ENCODE data around the gene APOBEC4.

APOBEC4 gene

DNA sequence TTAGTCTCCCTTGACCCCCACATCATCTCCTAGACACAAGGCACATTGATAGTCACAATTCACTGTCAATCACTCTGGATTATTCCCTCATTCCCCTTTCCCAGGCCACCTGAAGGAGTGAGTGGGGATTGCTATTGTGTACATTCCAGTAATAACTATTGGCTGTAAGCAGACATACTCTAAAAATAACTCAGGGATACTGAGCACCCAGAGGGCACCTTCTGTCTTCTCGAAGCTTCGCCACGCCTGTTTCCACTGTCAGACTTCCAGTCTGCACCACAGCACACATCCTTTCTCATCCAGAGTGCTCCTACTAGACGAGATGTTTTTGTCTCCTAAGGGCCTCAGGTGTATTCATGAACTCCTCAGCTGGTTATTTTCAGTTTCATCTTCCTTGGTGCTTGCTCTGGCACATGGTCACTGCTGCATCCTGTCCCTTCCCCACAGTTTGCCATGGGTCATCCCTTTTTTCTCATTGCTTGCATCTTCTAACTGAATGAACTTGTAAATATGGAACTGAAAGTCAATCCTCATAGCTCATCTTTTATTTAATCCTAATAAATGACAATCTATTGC lies 848 bp upstream of the APOBEC4 start:
- TF ChIP-seq SPI1 (IDR thresholded peaks at IDR 0.05; ENCODE audit: borderline replicate concordance, low read depth) (no peak), POLR2AphosphoS5 (IDR thresholded peaks at IDR 0.05; ENCODE audit: low read depth) (no peak), GABPA (IDR thresholded peaks at IDR 0.05; ENCODE audit: low read depth) (no peak)
- TF ChIP-seq, protein P1, sequence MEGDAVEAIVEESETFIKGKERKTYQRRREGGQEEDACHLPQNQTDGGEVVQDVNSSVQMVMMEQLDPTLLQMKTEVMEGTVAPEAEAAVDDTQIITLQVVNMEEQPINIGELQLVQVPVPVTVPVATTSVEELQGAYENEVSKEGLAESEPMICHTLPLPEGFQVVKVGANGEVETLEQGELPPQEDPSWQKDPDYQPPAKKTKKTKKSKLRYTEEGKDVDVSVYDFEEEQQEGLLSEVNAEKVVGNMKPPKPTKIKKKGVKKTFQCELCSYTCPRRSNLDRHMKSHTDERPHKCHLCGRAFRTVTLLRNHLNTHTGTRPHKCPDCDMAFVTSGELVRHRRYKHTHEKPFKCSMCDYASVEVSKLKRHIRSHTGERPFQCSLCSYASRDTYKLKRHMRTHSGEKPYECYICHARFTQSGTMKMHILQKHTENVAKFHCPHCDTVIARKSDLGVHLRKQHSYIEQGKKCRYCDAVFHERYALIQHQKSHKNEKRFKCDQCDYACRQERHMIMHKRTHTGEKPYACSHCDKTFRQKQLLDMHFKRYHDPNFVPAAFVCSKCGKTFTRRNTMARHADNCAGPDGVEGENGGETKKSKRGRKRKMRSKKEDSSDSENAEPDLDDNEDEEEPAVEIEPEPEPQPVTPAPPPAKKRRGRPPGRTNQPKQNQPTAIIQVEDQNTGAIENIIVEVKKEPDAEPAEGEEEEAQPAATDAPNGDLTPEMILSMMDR (IDR thresholded peaks at IDR 0.05; ENCODE audit: insufficient read depth, low read length) = no peak
- Histone ChIP-seq H3K27ac (replicated peaks) (no peak overlapping the region), H3K4me3 (replicated peaks; ENCODE audit: insufficient read depth, low read length) (no peak overlapping the region), H3K27me3 (ENCODE audit: insufficient read depth, poor library complexity, severe bottlenecking) (no peaks in the 10 kb centered on the region)
- DNase-seq (ENCODE audit: low read depth in 1 of 2, low spot score in 1 of 2) = no peak

- Histone ChIP-seq H3K27me3 (ENCODE audit: insufficient read depth, poor library complexity, severe bottlenecking) (no peaks in the 10 kb centered on the region), H3K27ac (replicated peaks) (no peak overlapping the region; the same call in 1 of the 2 replicates), H3K4me3 (replicated peaks; ENCODE audit: insufficient read depth, low read length) (no peak overlapping the region)
- TF ChIP-seq POLR2AphosphoS5 (IDR thresholded peaks at IDR 0.05; ENCODE audit: low read depth) = no peak
- no peak for TF ChIP-seq SPI1 (IDR thresholded peaks at IDR 0.05; ENCODE audit: borderline replicate concordance, low read depth)
- no peak for TF ChIP-seq GABPA (IDR thresholded peaks at IDR 0.05; ENCODE audit: low read depth)
- no peak for TF ChIP-seq REST (IDR thresholded peaks at IDR 0.05; ENCODE audit: insufficient replicate concordance, low read depth)
- TF ChIP-seq, protein P1 (IDR thresholded peaks at IDR 0.05; ENCODE audit: insufficient read depth, low read length) = no peak
- peak in 1 of 2 experiments; percentile 17 for DNase-seq (ENCODE audit: low read depth in 1 of 2, low spot score in 1 of 2)
Measured at GRCh38 chr1:183653462-183653794, 312 bp upstream of the APOBEC4 start.

GRCh38 chr1:183652107-183652506 lies 1.0 kb downstream of the APOBEC4 start:
- Histone ChIP-seq H3K27me3 (ENCODE audit: insufficient read depth, poor library complexity, severe bottlenecking) (no peaks in the 10 kb centered on the region), H3K27ac (replicated peaks) (peak overlapping the region; percentile 49), H3K4me3 (replicated peaks; ENCODE audit: insufficient read depth, low read length) (no peak overlapping the region)
- no peak for DNase-seq (ENCODE audit: low read depth in 1 of 2, low spot score in 1 of 2)
- TF ChIP-seq REST (IDR thresholded peaks at IDR 0.05; ENCODE audit: insufficient replicate concordance, low read depth) (no peak), POLR2AphosphoS5 (IDR thresholded peaks at IDR 0.05; ENCODE audit: low read depth) (no peak), GABPA (IDR thresholded peaks at IDR 0.05; ENCODE audit: low read depth) (no peak), SPI1 (IDR thresholded peaks at IDR 0.05; ENCODE audit: borderline replicate concordance, low read depth) (no peak)
- TF ChIP-seq, protein P1 (IDR thresholded peaks at IDR 0.05; ENCODE audit: insufficient read depth, low read length) = no peak

DNA sequence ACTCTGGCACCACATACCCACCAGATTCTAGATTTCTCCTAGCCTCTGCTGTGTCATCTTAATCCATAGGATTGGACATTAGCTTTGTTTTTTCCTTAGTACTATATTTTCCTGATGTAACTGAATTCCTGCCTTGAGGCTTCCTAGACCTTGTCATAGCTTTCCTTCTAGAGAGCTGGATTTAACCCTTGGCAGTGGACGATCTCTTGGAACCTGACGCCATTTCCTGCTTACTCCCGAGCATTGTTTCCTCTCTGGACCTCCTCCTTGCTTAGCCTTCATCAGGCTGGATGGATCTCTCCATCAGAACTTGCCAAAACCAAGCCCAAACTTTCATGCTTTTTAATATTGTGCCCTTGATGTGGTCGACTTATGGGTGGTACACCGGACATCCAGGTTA lies 1.5 kb downstream of the APOBEC4 start:
- Histone ChIP-seq H3K27ac (replicated peaks) (no peak overlapping the region), H3K4me3 (replicated peaks; ENCODE audit: insufficient read depth, low read length) (no peak overlapping the region), H3K27me3 (ENCODE audit: insufficient read depth, poor library complexity, severe bottlenecking) (no peaks in the 10 kb centered on the region)
- no peak for DNase-seq (ENCODE audit: low read depth in 1 of 2, low spot score in 1 of 2)
- no peak for TF ChIP-seq POLR2AphosphoS5 (IDR thresholded peaks at IDR 0.05; ENCODE audit: low read depth)
- TF ChIP-seq, protein P1 (IDR thresholded peaks at IDR 0.05; ENCODE audit: insufficient read depth, low read length) = no peak
- TF ChIP-seq SPI1 (IDR thresholded peaks at IDR 0.05; ENCODE audit: borderline replicate concordance, low read depth) = no peak
- TF ChIP-seq REST (IDR thresholded peaks at IDR 0.05; ENCODE audit: insufficient replicate concordance, low read depth) = no peak
- no peak for TF ChIP-seq GABPA (IDR thresholded peaks at IDR 0.05; ENCODE audit: low read depth)
